GM12801 (cell line): ENCODE data around the gene GPR15LG.

ENCODE experiments used
- TF ChIP-seq, protein P1 (sequence below): IDR thresholded peaks from one replicate; pipeline ENCODE4 v1.5.1; 2011; ENCODE audit warnings: control low read depth; ENCODE audit not compliant: insufficient read length; ENCODE audit errors: extremely low read depth

The GPR15LG gene

DNA sequence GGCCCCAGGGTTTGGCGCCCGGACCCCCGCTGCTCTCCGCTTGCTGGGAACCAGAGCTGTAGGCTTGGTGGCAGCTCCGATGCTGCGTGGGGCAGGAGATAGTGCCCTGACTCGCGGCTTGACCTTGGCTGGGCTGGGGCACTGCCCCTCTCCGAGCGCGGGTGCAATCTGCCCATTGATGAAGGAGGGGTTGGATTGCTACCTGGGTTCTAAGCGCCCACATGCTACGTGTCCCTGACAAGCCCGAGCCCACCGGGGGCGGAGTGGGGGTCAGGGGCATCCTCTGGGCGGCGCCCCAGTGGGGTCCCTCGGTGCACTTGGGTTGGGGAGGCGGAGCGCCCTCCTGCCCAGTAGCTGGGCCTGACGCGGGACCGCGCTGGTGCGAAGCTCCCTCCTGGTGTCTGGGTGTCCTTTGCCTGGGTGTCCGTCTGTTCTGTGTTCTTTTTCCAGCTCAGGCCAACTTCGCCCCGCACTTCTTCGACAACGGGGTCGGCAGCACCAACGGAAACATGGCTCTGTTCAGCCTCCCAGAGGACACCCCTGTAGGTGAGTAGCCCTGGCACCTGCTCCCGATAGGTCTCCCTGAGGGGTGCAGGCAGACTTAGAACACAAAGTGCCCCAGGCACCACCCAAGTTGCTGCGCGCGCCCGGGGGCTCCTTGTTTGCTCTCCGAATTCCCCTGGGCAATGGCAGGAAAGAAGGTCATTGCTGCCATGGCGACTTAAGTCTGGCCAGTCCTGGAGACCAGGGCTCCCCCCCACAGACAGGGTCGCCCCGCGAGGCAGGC lies 21.6 kb downstream of the GPR15LG start:
- TF ChIP-seq, protein P1, sequence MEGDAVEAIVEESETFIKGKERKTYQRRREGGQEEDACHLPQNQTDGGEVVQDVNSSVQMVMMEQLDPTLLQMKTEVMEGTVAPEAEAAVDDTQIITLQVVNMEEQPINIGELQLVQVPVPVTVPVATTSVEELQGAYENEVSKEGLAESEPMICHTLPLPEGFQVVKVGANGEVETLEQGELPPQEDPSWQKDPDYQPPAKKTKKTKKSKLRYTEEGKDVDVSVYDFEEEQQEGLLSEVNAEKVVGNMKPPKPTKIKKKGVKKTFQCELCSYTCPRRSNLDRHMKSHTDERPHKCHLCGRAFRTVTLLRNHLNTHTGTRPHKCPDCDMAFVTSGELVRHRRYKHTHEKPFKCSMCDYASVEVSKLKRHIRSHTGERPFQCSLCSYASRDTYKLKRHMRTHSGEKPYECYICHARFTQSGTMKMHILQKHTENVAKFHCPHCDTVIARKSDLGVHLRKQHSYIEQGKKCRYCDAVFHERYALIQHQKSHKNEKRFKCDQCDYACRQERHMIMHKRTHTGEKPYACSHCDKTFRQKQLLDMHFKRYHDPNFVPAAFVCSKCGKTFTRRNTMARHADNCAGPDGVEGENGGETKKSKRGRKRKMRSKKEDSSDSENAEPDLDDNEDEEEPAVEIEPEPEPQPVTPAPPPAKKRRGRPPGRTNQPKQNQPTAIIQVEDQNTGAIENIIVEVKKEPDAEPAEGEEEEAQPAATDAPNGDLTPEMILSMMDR = no peak

DNA sequence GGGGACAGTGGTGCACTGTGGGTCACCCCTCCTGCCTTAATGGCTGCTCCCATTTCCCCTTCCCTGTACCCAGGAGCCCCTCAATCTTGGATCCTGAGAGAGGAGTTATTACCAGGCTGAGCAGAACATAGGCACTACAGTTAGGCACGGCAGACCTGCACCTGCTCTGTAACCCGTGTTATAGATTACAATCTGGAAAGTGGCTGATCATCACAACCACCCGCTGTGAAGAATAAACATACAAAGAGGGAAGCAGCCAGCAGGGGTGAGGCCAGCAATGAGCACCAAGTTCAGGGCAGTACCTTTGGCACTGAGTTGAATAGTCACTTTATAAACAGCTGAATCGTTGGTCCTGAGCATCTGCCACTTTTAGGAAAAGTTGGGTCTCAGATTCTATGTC lies 22.5 kb downstream of the GPR15LG start:
- TF ChIP-seq, protein P1 = no peak

DNA sequence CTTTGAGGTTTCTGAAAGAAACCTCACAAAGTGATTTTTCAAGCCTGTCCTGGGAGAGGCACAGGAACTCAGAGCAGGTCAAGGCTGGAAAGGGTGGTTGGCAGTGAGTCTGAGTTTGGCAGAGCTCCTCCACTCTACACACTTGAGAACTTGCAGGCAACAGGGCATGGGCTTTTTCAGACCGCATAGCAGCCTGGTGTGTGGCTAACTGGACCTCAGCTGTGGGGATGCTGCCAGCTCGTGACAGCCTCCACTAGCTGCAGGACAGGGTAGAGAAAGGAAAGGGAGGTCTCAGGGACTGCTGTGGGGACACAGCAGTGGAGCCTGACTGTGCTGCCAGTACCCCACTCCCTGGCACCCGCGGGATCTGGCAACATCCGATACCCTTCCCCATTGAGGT lies 23.3 kb downstream of the GPR15LG start:
- TF ChIP-seq, protein P1 = no peak

DNA sequence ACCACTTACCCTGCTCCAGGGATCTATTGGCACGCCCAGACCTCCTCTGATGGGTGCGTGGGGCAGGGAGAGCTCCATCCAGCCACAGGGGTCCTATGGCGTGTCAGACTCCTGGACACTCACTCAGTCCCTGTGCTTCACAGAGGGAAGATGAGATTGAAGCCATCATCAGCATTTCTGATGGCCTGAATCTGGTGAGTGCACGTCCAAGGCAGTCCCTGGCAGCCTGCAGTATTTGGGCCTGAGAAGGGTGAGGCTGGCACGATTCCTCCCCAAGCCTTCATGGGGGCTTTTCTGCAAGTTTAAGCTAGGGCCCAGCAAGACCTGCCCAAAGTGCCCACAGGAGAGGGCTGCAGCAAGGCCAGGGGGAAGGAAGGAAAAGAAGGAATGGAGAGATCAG lies 24.0 kb downstream of the GPR15LG start:
- TF ChIP-seq, protein P1 = no peak

DNA sequence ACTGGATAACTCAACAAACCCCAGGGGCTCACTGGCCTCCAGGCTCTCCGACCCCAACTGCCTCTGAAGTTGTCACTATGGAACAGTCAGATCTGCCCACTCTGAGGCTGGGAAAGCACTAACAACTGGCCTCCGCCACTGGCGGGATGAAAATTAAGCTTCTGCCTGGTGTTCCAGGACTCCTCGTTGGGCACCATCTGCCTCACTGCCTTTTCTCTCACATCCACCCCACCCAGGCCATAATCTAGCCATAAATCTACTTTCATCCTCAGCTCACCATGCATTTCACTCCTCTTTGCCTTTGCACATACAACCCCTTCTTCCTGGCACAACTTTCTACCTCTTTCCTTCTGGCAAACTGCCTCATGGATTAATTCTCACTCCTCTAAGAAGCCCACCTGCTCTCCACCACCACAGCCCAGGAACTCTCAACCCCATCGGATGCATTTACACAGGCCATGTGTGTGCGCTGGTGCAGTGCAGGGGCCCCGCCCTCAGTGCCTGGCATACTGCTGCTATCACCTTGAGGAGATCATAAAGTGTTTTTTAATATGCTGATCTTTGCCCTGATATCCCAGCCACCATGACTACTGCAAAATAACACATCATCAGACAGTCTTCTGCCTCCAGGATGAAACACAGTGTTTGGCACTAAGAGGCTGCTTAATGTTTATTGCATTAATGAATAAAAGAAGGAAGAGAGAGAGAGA lies 24.8 kb downstream of the GPR15LG start:
- TF ChIP-seq, protein P1 = no peak

DNA sequence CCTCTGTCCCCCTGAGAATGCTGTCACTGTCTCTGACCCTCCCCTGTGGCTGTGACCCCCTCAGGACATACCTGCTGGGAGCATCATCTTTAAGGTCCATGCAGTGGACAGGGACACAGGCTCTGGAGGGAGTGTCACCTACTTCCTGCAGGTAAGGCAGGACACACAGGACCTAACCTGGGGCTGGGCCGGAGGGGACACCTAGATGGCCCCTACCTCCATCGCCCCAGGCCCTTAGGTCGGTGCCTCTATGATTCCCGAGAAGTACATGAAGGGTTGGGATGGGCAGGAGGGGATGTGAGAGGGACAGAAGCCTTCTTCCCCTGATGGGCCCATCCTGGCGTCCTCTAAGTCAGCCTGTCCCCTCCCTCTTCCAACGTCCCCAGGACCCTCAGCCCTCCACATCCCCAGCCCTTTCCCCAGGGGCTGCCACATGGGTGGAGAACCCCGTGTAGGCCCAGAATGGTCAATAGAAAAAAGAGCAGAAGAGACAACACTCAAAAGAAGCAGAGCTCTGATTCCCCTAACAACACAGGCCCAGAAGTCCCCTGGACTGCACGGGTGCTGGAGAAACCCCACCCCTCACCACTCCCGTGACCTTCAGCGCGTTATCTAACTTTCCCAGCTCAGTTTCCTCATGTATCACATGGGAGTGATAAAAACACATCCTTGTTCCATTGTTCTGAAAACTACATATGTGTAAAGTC lies 27.1 kb downstream of the GPR15LG start:
- TF ChIP-seq, protein P1 = no peak

DNA sequence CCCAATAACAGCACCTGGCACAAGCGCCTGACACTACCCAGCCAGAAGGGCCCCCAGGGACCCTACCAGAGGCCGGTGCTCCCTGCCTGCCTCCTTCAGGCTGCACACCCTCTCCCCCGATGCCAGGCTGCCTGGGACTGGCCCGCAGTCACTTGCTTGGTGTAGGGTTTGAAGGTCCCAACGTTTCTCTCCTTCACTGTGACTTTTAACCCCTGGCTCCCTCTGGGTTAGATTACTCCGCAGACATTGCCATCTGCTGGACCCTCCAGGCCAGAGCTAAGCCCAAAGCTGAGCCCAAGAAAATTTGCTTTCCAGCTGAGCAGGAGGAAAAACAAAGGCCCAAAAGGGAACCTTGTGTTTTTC lies 27.6 kb downstream of the GPR15LG start:
- TF ChIP-seq, protein P1 = no peak
